HG03460 (cell line): ENCODE measurements around the gene NTF4.
A peak's percentile ranks its signal among the peaks of the same experiment; 100 is the strongest.
"Not testable (repeated sequence)": the region's sequence is repeated elsewhere in the genome, so short reads cannot be mapped to it uniquely, and the experiment has no call there.

ENCODE experiments used
- ATAC-seq: cut with Tn5 transposase; IDR thresholded peaks from one replicate; pipeline ENCODE4 v1.9.1; 2021; ENCODE audit not compliant: unreplicated experiment

Gene NTF4

DNA sequence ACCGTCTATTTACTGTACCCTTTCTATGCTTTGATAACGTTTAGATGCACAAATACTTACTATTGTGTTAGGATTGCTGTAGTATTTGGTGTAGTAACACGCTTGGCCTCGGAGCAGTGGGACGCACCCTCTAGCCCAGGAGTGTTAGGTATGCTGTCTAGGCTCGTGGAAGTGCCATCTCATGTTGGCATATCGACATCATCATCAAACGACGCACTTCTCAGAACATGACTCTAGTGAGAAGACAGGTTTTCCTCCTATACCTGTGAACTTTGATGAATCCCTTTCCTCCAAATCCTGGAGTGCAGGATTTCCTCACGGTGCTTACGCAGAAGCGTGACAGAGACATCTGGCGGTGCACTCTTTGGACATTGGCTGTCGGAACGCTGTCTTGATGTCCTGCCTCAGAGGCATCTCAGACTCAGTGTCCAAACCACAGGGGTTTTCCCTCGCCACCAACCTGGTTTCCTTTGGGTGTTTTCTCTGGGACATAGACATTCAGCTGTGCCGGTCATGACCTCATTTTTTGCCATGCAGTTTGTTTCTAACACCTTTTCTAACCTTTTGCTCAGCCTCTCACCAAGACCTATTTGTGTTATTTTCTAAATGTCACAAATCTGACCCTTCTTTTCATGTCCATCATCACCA lies 26.9 kb upstream of the NTF4 start:
- no peak for ATAC-seq

DNA sequence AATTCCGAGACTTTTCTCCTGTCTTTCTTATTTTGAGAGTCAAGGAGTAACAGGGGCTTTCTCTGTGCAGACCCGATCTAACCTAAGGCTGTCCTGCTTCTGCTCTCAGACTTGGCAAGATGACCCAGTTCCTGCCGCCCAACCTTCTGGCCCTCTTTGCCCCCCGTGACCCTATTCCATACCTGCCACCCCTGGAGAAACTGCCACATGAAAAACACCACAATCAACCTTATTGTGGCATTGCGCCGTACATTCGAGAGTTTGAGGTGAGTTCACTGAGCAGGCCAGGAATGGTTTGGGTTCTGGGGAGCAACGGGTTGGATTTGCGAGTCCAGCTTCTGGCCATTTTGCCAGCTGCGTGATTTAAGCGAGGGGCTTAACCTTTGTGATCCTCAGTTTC lies 21.7 kb upstream of the NTF4 start:
- ATAC-seq, result no peak

DNA sequence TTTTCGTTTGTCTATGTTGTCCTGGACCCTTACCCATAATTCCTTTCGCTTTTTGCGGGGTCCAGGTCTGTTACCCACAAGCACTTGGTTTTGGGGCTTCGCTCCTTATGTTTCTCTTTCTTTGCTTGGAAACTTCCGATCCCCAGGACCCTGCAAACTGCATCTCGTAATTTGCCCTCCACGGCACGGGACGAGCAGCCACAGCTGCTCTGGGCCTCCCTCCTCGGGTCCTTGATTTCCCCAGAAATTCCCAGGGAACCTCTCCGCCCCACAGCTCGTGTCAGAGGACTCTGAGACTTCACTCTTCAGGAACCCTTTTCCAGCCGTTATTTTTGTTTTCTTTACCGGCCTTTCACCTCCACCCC lies 21.2 kb upstream of the NTF4 start:
- no peak for ATAC-seq

DNA sequence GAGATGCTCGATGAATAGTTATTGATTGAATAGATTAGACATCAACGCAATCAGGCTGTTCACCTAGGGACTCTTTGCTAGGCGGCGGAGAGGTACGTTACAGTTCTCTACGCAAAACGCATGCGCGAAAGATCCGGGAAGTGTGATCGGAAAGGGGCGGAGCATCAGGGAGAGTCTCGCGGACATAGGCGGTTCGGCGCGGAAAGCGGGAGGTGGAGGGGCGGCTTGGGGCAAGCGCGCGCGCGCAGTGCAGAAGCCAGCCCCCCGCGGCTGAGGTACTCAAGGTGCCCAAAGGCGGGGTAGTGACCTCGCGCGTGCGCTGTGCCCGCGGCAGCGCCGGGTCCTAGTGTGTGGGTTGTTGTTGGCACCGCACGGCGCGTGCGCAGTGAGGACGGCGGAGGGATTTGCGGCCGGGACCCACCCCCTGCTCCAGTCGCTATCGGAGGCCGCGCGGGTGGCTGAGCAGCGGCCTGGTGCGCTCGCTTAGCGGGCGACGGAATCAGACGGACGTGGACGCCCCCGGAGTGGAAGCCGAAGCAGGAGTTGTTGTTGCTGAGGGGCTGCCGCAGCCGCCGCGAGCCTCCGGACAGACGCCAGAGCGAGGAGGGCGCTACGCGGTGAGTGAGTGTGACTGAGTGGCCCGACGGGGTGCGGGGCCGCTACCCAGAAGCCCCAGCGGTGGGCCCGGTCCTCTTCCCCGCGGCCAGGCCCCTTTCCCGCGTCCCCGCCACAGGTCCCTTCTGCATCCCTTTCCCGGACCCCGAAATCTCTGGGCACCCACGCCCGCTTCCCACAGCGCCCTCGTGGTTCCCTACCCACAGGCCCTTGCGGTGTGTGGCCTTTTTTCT lies 20.6 kb upstream of the NTF4 start, which contains the start of gene SNRNP70:
Gene SNRNP70, plus strand, starts transcription at position 432 of the 848 bp plus-strand sequence. CDS start 964 bp downstream, outside the sequence.
- peak; percentile 84 for ATAC-seq

DNA sequence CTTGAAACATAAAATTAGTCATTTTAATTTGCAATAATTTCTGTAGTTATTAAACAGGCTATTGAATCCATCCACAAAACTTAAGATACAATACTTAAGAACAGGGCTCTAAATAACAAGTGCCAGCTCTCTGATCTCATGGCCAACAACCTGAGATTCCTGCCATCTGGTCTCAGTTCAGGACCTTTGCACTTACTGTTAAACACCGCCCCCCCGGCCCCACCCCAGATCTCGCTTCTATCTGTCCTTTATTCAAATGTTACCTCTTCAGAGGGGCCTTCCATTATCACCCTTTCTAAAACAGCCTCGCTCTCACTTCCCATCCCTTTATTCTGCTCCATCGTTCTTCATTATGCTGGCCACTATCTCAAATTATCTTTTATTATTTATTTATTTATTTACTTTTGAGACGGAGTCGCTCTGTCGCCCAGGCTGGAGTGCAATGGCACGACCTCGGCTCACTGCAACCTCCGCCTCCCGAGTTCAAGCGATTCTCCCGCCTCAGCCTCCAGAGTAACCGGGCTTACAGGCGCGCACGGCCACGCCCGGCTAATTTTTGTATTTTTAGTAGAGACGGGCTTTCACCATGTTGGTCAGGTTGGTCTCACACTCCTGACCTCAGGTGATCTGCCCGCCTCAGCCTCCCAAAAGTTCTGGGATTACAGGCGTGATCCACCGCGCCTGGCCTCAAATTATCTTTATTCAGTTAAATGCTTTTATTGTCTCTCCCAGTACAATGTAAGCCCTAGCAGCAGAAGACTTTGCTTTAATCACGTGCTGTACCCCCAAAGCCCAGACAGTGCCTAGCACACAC lies 19.8 kb upstream of the NTF4 start:
- ATAC-seq, result no peak

DNA sequence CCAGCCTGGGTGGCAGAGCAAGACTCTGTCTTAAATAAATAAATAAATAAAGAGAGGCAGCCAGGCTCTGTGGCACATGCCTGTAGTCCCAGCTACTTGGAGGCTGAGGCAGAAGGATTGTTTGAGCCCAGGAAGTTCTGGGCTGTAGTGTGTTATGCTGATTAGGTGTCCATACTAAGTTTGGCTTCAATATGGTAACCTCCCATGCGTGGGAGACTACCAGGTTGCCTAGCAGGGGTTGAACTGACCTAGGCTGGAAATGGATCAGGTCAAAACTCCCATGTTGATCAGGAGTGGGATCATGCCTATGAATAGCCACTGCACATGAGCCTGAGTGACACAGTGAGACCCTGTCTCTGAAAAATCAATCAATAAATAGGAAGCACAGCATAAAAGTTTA lies 16.7 kb upstream of the NTF4 start:
- ATAC-seq, result no peak

DNA sequence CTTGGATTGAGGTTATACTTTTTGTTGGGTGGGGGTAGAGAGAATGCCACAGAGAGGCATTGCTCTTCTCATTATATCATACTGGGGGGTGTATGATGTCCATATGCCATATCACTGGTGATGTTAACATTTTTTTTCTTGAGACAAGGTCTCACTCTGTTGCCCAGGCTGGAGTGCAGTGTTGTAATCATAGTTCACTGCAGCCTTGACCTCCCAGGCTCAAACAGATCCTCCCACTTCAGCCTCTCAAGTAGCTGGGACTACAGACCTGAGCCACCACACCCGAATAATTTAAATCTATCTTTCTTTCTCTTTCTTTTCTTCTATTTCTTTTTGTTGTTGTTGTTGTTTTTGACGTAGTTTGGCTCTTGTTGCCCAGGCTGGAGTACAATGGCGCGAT lies 15.8 kb upstream of the NTF4 start:
- no peak for ATAC-seq

- not testable (repeated sequence) for ATAC-seq
Observed at GRCh38 chr19:49074869-49075268, 10.3 kb upstream of the NTF4 start.

- no peak for ATAC-seq
Observed at GRCh38 chr19:49073514-49074378, 9.1 kb upstream of the NTF4 start.

- no peak for ATAC-seq
Observed at GRCh38 chr19:49071860-49072547, 7.4 kb upstream of the NTF4 start.

DNA sequence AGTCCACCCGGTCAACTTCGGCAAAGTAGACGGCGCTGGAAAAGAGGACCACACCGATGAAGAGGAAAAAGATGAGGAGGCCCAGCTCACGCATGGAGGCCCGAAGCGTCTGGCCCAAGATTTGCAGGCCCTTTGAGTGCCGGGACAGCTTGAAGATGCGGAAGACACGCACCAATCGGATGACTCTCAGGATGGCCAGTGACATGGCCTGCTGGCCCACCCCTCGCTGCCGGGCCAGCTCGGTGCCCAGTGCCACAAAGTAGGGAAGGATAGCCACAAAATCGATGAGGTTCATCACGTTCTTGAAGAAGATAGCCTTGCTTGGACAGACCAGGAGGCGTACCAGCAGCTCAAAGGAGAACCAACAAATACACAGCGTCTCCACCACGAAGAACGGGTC lies 5.8 kb upstream of the NTF4 start:
- ATAC-seq, result no peak

GRCh38 chr19:49069026-49069425 lies 4.4 kb upstream of the NTF4 start:
- ATAC-seq, result no peak

GRCh38 chr19:49067554-49067953 lies 2.9 kb upstream of the NTF4 start:
- no peak for ATAC-seq

DNA sequence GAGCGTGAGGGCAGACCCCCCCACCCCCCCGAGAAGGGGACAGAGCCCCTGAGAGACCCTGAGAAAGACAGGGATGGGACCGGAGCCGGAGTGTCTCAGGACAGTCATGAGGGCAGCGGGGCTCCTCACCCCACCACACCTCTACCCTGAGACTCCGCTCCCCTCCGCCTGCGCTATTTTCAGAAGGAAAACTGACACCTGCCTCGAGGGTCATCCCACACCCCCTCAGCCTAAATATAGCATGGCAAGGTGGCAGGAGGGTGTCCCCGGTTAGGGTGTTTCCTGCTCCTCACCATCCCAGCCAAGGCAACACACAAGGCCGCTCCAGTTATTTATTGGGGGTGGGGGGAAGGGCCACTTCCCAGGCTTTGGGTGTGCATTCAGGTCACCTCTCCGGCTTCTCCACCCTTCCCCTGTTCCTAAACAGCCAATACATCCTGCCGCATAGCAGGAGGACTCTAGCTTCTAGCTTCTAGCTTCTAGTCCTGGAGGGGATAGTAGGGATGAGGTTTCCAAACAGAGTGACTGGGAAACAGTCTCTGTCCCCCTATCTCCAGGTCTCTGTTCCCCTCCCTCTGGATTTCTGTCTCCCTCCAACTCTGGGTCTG lies 1.4 kb upstream of the NTF4 start:
- ATAC-seq, result no peak

DNA sequence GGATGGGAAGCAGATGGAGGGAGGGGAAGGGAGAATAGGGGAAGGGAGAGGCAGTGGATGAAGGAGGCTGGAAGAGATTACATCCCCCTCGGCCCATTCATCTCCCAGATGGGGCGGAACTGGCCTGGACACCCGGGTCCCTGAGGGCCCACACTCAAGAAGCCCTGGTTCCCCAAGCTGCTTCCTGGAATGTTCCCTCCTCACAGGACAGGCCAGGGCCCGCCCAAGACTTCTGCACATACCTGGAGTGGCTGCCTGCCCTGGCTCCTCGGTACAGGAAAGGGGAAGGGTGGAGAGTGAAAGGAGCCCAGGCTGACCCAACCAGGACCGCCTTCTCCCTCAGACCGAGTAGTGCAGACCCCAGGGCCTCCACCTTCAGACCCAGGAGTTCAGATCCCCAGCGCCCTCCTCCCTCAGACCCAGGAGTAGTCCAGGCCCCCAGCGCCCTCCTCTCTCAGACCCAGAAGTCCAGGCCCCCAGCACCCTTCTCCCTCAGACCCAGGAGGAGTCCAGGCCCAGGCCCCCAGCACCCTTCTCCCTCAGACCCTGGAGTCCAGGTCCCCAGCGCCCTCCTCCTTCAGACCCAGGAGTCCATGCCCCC lies 489 bp downstream of the NTF4 start:
- no peak for ATAC-seq

DNA sequence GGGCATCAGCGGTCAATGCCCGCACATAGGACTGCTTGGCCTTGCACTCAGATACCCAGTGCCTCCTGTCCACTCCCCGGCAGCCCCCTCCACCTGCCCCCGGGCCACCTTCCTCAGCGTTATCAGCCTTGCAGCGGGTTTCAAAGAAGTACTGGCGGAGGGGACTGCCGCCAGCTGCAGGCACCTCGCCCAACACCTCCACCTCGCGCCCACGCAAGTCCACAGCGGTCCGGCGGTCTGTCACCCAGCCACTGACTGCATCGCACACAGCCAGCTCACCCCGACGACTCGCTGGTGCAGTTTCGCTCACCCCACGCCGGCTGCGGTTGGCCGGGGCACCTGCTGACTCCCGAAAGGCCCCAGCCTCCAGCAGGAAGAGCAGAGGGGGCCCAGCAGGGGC lies 3.2 kb downstream of the NTF4 start:
- no peak for ATAC-seq

GRCh38 chr19:49061000-49061399 lies 3.6 kb downstream of the NTF4 start:
- ATAC-seq, result no peak

GRCh38 chr19:49059053-49059452 lies 5.6 kb downstream of the NTF4 start:
- ATAC-seq, result no peak

DNA sequence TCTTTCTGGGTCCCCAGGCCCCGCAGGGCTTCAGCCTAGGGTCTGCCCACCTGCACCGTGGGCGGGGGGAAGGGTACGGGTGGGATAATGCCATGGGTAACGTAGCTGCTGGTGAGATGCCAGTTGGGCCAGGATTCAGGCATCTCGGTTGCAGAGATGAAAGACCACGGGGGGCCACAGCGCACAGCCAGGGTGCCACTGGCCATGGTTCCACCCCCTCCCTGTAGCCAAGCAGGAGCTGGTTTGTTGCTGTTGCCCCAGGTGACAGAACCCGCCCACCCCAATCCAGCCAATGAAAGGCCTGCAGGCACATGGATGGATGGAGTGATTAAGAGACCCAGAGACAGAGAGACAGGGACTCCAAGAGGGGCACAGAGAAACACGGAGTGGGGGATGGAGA lies 6.1 kb downstream of the NTF4 start:
- no peak for ATAC-seq
